ENCODE results near the gene NCAPG.

DNA sequence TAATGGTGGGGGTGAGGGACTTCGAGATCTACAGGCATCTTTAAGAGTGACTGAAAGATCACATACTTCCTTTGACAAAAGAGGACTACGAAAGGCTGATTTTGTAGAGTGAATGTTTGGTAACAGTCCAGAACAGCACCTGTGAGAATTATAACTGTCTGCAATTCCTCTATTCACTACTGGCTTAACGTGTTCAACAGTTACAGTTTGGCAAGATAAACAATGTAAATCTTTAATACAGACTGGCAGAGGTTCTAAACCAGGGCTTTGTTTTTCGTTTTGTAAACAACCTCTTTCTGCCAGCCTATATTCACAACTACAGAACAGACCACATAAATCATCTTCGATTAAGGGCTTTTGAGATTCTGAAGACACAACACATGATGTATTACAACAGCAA lies 66.9 kb downstream of the NCAPG start:
- TF ChIP-seq YY1 (IDR thresholded peaks at IDR 0.05; ENCODE audit: insufficient read depth, insufficient read length) (no peak), ZNF274 (IDR thresholded peaks at IDR 0.05; ENCODE audit: low read depth, low read length) (no peak)

Measured in NT2/D1 (cell line).